CD4-positive, alpha-beta T cell treated with Interleukin-6 for 4 hours (primary cell): ENCODE data around the gene ALG8.
"Not testable (repeated sequence)": the region's sequence is repeated elsewhere in the genome, so short reads cannot be mapped to it uniquely, and the experiment has no call there.

Experiments used
- DNase-seq: peaks from one replicate; pipeline ENCODE4 v3.0.0-alpha.2; 2020; ENCODE audit warnings: mixed read lengths

ALG8 gene

DNA sequence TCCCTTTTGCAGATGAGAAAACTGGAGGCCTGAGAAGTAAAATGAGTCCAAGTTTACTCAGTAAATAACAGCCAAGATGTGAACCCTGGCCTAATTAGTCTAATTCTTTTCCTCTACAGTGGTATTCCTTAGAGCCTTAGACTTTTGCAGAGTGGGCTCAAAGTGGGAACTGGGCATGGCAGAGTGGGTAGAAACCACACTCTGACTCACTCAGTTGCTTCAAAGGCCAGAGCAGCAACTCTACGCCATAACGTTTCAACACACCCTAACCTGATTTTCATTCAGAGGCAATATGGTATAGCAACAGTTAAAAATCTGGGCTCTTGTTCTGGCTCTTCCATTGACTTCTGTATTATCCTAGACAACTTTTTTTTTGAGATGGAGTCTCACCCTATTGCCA lies 73.0 kb downstream of the ALG8 start:
- DNase-seq, result no peak

DNA sequence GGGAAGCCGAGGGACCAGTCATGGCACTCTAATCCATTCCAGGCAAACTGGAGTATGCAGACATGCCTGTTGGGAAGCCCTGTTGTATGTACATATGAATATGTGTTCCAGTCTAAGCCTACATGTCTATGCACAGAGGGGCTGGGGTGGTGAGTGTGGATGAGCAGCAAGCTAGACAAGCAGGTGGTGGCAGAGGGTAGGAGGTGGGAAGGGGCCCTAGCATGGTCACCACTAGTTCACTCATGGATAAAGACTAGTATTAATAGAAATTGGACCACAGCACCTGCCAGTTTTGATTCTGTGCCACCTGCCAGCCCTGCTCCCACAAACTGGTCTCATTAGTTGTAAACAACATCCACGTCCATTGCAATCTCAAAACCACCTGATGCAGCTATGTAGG lies 74.2 kb downstream of the ALG8 start:
- DNase-seq, result no peak

DNA sequence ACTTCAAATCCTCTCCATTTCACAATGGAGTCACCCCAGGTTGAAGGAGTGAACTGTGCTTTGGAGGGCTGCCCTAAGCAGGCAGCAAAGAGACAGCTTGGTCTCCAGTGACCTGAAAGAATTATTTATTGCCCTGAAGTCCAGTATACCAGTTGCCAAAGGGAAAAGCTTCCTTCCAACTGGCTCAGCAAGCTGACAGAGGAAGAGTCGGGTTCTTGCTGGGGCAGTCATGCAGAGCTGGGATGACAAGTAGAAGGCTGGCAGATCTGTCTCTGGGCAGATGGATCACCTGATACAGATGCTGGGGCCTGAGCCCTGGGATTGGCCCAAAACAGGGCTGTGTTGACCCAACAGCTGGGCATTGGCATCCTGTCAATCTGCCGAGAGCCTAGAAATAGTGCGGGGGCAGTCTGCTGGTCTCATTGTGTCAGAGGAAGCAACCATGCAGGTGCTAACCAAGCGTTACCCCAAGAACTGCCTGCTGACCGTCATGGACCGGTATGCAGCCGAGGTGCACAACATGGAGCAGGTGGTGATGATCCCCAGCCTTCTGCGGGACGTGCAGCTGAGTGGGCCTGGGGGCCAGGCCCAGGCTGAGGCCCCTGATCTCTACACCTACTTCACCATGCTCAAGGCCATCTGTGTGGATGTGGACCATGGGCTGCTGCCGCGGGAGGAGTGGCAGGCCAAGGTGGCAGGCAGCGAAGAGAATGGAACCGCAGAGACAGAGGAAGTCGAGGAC lies 75.8 kb downstream of the ALG8 start, which contains the start of gene THRSP:
TSS of gene THRSP (plus strand) at position 422 of the 742 bp plus-strand sequence. CDS start at position 443, 21 bp downstream.
- DNase-seq, result no peak

DNA sequence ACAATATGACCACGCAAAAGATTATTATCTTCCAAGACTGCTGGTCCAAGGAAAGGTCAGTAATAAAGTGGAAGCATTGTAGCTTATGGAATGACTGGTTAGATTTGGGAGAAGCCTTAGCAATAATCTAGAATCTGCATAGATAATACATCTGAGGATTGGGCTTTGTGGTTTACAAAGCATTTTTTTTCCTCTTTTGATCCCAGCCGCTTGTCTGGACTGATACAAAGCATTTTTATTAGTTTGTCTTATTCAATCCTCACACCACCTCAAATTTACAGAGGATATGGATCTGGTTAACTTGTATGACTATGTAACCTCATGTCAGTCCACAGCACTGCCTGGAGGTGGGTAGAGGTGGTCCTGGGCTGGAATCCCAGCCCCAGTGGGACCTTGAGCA lies 76.8 kb downstream of the ALG8 start:
- DNase-seq, result no peak

DNA sequence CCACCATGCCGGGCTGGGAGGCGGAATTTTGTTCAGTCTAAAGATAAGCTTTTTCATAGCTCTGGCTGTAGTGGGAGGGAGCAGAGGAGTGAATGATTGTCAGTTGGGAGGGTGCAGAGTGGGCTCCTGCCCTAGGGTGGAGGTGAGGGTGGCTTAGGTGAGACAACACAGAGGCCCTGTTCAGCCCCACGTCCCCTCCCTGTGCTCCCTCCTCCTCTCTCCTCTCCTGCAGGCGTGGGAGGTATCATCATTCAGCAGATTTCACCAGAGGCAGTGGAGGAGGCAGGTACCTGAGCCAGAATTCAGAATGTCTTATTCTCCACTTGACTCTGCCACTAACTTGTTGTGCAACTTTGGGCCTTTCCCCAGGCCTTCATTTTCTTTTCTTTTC lies 77.5 kb downstream of the ALG8 start:
- DNase-seq, result no peak

DNA sequence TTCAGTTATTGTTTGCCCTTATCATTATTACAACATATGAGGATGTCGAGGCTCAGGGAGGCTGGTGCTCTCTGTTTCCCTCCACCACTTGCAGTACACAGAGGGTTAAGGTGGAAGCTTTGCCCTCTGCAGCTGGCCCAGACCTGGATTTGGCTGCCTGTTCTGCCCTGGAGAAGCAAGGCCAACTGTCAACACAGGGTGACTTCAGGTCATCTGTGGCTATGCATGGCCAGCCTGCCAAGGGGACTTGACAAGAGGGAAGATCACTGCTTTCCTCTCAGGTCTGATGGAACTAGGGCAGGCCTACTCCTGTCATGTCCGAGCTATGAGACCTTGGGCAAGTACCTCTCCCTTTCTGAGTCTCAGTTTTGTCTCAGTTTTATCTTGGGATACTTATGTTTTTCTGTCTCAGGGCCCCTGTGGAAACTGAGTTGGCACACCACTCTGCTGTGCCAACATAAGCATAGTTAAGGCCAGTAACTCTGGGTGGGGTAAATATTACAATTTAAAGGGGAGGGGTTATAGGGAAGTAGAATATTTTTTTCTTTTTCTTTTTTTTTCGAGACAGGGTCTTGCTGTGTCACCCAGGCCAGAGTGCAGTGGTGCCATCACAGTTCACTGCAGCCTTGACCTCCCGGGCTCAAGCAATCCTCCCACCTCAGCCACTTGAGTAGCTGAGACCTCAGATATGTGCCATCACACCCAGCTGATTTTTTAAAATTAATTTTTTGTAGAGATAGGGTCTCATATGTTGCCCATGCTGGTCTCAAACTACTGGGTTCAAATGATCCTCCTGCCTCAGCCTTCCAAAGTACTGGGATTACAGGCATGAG lies 78.1 kb downstream of the ALG8 start:
- DNase-seq, result no peak

DNA sequence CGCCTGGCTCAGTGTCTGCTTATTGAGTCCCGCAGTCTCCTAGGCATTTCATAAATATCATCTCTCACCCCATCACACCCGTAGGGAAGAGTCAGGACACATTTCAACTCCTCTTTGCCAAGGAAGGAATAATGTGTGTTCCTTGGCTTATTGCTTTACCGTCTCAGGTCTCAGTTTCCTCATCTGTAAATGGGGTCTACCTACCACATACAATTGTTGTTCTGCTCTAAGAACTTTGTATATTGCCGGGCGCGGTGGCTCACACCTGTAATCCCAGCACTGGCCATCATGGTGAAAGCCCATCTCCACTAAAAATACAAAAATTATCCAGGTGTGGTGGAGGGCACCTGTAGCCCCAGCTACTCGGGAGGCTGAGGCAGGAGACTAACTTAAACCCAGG lies 78.9 kb downstream of the ALG8 start:
- no peak for DNase-seq

DNA sequence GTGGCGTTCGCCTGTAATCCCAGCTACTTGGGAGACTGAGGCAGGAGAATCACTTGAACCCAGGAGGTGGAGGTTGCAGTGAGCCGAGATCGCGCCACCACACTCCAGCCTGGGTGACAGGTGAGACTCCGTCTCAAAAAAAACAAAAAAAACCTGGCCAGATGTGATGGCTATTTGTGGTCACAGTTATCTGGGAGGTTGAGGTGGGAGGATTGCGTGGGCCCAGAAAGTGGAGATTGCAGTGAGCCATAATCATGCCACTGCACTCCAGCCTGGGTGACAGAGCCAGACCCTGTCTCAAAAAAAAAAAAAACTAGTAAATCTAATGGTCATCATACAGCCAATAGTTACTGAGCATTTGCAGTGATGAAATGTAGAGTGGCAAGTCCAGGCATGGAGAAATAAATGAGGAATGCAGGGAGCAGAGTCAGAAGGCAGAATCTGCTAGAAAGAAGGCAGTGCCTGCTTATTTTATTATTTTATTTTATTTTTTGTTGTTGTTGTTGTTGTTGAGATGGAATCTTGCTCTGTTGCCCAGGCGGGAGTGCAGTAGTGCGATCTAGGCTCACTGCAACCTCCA lies 79.6 kb downstream of the ALG8 start:
- not testable (repeated sequence) for DNase-seq

DNA sequence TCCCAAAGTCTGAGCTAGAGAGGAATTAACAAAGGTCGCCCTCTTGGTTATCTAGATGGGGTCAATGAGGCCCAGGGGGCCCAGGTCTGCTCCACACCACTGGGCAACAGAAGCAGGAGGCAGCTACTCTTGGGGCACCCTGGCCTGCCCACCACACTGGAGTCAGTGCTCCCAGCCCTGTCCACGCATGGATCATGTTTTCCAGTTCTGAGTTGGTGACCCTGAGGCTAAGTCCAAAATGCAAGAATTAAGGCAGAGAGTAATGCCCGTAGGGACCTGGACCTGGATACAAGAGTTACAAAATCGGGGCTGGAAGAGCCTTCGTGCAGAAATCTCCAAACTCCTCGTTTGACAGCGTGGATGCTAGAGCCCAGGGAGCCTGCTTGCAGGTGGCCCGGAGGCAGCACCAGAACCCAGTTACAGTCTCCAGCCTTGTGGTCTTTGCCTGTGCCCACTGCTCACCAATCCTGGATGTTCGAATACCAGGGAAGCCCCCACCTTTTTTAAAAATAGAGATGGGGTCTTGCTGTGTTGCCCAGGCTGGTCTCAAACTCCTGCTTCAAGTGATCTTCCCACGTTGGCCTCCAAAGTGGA lies 81.9 kb downstream of the ALG8 start:
- DNase-seq, result no peak

DNA sequence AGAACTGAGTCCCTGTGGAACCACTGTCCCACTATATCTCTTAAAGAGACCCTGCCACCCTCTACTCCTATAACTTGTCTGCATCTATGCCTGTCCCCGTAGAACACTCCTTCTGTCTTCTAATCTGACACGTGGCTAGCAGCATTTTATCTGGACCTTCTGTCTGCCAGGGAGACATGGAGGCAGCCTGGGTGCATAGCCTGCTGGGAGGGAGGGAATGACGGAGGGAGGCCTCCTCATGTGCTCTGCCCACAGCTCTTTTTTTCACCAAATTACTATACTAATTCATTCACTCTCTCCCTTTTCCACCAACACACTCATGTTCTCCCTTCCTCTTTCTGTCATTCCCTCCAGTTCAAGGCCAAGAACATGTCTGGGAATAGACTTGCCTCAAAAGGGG lies 83.3 kb downstream of the ALG8 start:
- no peak for DNase-seq

DNA sequence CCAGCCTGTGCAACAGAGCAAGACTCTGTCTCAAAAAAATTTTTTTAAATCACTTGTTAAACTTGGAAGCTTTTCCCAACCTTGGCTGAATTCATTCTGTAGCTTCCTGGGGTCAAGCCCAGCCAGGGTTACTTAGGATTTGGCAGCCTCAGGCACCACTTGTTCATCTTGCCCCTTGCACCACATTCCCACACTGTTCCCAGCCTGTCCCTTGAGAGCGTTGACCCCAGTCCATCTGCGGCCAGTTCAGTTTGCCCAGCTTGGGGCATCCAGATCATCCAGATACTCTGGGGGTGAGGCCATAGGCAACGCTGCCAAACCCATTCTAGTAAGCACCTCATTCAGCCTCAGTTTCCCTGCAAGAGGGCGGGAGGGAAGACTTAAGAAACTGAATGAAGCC lies 84.5 kb downstream of the ALG8 start:
- no peak for DNase-seq

DNA sequence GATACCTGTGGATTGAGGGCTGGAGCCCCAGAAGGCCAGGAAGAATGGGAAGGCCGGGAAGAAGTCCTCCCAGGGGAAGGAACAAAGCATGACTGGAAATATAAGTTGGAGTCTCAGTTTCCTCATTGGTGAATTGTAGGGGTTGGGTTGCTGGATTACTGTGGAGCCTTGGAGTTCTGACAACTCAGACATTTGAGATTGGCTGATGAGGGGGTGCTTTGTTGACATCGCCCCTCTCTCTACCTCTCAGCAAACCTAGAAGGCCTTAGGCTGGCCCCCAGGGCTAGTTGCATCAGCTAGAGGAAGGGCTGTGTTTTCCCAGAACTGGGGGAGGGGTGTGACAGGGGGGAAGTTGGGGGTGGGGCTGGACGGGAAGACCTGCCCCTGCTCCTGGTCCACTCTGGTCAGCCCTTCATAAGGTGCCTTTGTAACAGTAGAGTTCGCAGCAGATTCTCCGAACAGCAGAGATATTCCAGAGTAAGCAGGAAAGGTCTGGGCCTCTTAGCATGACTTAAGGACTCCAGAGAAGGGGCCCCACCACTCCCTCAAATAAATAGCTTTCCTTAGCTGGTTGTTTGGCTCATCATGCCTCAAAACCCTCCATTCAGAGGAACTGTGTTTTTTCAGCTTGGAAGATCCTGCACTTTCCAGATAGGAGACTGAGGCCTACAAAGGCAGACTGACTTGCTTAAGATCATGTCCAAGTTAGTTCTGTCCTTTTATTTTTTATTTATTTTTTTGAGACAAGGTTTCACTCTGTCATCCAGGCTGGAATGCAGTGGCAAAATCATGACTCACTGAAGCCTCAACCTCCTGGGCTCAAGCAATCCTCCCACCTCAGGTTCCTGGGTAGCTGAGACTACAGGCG lies 88.2 kb downstream of the ALG8 start:
- no peak for DNase-seq
